BJ (cell line): Measurements from ENCODE around the gene LARP1. TPM values are rescaled to one million over a fixed set of nuclear protein-coding genes. Genes with fewer than 3 reads are reported as not detected.

Experiments used
- CTCF ChIA-PET: fragments of 350-600 bp; formaldehyde crosslinking; extraction: SDS; loops from one replicate; lab custom pipeline; 2021; ENCODE audit warnings: antibody characterized with exemption, inconsistent platforms; lab: Yijun Ruan, JAX
- POLR2A ChIA-PET: fragments of 300-600 bp; sonication (Branson Sonifier 250); formaldehyde crosslinking; extraction: SDS; loops from one replicate; lab custom pipeline; 2021; ENCODE audit warnings: antibody characterized with exemption; lab: Charles Lee
- DNase-seq: peaks from one replicate; pipeline ENCODE4 v3.0.0-alpha.2; 2011; ENCODE audit warnings: low read depth
- H3K27me3 ChIP-seq: 2 replicates; pipeline ENCODE4 v1.6.0; 2011; ENCODE audit warnings: low read length; ENCODE audit not compliant: control insufficient read depth, insufficient read depth
- H3K36me3 ChIP-seq: 2 replicates; pipeline ENCODE4 v1.5.1; 2011; ENCODE audit warnings: low read length; ENCODE audit not compliant: control insufficient read depth, insufficient read depth
- H3K4me3 ChIP-seq: 2 replicates; pipeline ENCODE4 v1.5.1; 2011; ENCODE audit warnings: low read depth, mild to moderate bottlenecking, control low read depth, low read length
- CTCF ChIP-seq: IDR thresholded peaks from 2 replicates; pipeline ENCODE4 v1.5.1; 2011; ENCODE audit warnings: low read depth, mild to moderate bottlenecking, control low read depth, inconsistent platforms, low read length, moderate library complexity; ENCODE audit not compliant: insufficient read depth
- polyA plus RNA-seq: library from polyadenylated mRNA; depleted of rRNA; stranded (reverse); fragments of >200 nt; gene quantifications from 2 replicates; pipeline ENCODE4 v1.2.3, GENCODE V29; 2011

Gene LARP1
- polyA plus RNA-seq, 1 experiment, result 59.0 TPM

GRCh38 chr5:154754460-154755360 lies 467 bp upstream of the LARP1 start:
- CTCF ChIA-PET, result no interaction called here
- Histone ChIP-seq H3K36me3 (no peaks in the 10 kb centered on the region), H3K27me3 (no peaks in the 10 kb centered on the region), H3K4me3 (peak overlapping the region; percentile 94)
- POLR2A ChIA-PET, result no interaction called here
- peak; percentile 52 for TF ChIP-seq CTCF
- DNase-seq, result peak; percentile 91

- Histone ChIP-seq H3K27me3 (no peaks in the 10 kb centered on the region), H3K36me3 (no peaks in the 10 kb centered on the region), H3K4me3 (peak overlapping the region; percentile 94)
- DNase-seq, result no peak
- ChIA-PET CTCF (no interaction called here), POLR2A (no interaction called here)
- TF ChIP-seq CTCF, result no peak
Measured at GRCh38 chr5:154756009-154756867, 1.1 kb downstream of the LARP1 start.

- Histone ChIP-seq H3K4me3 (peak overlapping the region; percentile 94), H3K36me3 (no peaks in the 10 kb centered on the region), H3K27me3 (no peaks in the 10 kb centered on the region)
- no peak for DNase-seq
- TF ChIP-seq CTCF, result no peak
- ChIA-PET CTCF (interaction anchor here (0.9 to 1.2 kb wide), 3 partner anchors 16 to 107 kb away, joined by 3 to 4 read pairs (median 4); no protein-coding TSS in a partner anchor), POLR2A (interaction anchor here (0.5 kb wide), 1 partner anchor 48 kb away, joined by 5 read pairs; no protein-coding TSS in a partner anchor)
Measured at GRCh38 chr5:154756868-154757813, 2.0 kb downstream of the LARP1 start.

GRCh38 chr5:154757814-154758406 lies 2.7 kb downstream of the LARP1 start:
- no peaks in the 10 kb centered on the region for H3K27me3 ChIP-seq
- ChIA-PET CTCF (interaction anchor here (0.9 to 1.4 kb wide), 5 partner anchors 9 to 108 kb away, joined by 3 to 6 read pairs (median 4); no protein-coding TSS in a partner anchor), POLR2A (no interaction called here)
- DNase-seq, result no peak
- peak overlapping the region; percentile 30 for H3K4me3 ChIP-seq
- no peaks in the 10 kb centered on the region for H3K36me3 ChIP-seq
- TF ChIP-seq CTCF, result no peak
